NCI-H1694 treated with DMSO at 0.1 percent for 48 hours (cell line): ENCODE data around the gene ABCC2.
"Not testable (repeated sequence)": the region's sequence is repeated elsewhere in the genome, so short reads cannot be mapped to it uniquely, and the experiment has no call there.

ENCODE experiments used
- DNase-seq: peaks from one replicate; lab custom pipeline; 2025; lab: John Stamatoyannopoulos, UW

ABCC2 gene

DNA sequence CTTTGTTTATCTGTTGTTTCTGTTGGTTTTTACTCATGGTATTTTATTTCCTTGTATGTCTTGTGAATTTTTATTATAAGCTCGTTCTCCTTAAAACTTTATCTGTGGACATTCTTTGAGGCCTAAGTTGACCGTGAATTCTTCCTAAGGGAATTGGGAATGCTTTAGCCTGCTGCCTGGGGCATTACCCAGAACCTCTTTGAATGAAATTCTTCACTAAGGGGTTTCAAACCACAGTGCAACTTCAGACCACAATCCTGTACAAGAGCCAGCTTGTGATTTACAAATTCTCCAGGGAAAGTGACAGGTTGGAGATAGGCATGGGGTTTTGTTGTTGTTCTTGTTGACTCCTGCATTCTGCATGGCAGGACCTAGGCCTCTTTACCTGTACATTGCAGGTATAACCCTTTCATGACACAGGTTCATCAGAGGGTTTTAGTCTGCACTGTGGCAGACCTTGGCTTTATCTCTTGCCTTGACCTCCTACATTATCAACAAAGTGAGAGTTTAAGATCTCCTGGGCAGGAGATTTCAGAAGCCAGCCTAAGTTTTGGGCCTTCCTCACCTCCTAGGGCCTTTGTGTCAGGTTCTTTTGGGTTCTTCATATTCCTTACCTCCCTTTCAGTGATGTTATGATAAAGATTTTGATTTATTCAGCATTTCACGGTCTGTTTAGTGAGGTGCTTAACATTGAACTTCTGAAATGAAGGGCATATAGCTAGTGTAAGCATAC lies 70.2 kb downstream of the ABCC2 start:
- DNase-seq, result no peak

DNA sequence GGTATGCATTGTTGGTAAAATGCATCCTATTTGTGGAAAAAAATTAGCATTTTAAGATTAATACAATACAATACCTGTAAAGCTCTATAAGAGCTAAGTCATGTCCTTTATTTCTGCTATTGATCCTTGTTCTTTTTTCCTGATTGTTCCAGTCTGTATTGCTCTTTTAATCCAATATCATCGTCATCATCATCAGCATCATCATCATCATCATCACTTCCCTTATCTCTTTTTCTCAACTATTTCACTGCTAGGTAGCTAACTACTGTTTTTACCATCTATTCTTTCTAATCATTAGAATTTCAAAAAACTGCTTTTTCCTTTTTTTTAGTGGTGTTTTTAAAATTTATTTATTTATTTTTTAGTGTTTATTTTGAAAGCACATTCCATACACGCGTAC lies 71.2 kb downstream of the ABCC2 start:
- DNase-seq, result no peak

DNA sequence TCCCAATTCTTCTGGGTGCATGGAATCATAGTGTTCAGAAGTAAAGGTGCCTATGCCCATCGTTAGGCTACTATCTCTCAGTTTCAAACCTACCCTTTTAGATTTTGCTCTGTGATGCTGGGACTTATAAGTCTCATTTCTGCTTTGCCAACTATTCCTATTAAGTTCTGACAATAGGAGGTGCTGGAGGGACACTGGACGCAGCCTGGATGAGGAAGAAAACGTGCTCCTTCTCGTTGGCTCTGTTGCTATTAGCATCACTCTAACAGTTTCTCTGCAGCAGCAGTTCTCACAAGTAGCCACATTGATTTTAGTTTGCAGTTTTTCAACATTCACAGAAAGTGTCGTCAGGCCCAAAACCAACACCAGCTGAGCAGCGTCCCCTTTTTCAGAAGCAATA lies 72.4 kb downstream of the ABCC2 start:
- no peak for DNase-seq

DNA sequence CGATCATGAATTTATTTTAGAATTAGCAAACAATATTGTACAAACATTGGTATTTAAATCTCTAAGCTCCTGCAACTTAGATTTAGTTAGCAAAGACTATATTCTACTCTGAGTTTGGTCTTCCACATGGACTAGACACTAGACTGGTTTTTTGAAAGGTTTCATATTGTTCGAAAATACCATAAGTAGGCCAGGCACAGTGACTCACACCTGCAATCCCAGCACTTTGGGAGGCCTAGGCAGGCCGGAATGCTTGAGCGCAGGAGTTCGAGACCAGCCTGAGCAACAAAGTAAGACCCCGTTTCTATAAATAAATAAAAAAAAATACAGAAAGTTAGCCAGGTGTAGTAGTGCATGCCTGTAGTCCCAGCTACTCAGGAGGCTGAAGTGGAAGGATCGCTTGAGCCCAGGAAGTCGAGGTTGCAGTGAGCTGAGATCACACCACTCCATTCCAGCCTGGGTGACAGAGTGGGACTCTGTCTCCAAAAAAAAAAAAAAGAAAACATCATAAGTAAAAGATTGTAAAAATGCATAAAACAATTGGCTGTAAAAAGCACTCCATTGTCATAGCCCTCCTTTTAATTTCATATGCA lies 73.1 kb downstream of the ABCC2 start:
- no peak for DNase-seq

DNA sequence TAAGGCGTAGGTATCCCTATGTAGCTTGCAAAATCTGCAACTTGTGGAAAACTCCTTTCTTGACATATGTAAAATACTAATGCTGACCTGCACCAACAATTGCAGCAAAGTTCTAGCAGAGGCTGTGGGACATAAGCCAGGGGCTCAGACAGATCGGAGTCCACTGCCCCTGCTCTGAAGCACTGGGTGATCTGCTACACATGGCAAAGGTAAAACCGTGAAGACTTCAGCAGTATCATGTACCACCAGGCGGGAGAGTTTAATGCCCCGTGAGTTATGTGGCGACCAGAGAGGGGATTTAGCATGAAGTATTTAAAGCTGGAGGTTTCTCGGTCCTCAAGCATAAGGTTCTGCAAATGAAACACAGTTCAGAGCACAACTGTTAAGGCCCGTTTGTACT lies 76.4 kb downstream of the ABCC2 start:
- no peak for DNase-seq

DNA sequence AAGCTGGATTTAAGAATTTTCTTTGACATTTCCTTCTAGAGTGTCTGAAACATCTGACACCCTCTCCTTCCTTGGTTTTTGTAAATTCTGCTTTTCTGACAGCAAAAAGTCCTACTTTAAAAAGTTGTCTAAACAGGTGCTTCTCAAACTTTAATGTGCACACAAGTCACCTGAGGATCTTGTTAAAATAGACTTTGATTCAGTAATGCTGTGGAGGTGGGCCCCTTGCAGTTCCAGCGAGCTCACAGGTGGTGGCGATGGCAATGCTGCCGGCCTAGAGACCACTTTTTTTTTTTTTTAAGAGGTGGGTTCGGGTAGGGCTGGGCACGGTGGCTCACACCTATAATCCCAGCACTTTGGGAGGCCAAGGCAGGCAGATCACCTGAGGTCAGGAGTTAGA lies 77.1 kb downstream of the ABCC2 start:
- no peak for DNase-seq

DNA sequence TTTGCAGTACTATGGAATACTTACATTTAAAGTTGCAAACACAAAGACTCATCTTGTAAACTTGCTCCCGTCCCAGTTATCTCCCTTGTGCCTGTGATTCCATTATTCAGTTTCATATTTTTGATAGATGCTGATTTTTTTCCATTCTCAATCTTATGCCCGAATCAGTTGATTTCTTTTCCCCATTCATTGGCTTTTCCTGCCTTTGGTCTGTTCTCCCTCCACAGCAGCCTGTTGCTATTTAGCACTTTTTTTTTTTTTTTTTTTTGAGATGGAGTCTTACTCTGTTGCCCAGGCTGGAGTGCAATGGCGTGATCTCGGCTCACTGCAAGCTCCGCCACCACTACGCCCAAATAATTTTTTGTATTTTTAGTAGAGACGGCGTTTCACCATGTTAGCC lies 78.0 kb downstream of the ABCC2 start:
- no peak for DNase-seq

DNA sequence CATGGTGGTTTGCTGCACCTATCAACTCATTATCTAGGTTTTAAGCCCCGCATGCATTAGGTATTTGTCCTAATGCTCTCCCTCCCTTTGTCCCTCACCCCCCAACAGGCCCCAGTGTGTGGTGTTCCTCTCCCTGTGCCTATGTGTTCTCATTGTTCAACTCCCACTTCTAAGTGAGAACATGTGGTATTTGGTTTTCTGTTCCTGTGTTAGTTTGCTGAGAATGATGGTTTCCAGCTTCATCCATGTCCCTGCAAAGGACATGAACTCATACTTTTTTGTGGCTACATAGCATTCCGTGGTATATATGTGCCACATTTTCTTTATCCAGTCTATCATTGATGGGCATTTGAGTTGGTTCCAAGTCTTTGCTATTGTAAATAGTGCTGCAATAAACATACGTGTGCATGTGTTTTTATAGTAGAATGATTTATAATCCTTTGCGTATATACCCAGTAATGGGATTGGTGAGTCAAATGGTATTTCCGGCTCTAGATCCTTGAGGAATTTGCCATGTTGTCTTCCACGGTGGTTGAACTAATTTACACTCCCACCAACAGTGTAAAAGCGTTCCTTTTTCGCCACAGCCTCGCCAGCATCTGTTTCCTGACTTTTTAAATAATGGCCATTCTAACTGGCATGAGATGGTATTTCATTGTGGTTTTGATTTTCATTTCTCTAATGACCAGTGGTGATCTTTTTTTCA lies 81.2 kb downstream of the ABCC2 start:
- DNase-seq, result not testable (repeated sequence)

DNA sequence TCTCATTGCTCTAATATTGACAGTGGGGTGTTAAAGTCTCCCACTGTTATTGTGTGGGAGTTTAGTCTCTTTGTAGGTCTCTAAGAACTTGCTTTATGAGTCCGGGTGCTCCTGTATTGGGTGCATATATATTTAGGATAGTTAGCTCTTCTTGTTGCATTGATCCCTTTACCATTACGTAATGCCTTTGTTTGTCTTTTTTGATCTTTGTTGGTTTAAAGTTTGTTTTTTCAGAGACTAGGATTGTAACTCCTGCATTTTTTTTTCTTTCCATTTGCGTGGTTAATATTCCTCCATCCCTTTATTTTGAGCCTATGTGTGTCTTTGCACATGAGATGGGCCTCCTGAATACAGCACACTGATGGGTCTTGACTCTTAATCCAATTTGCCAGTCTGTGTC lies 84.8 kb downstream of the ABCC2 start:
- not testable (repeated sequence) for DNase-seq

DNA sequence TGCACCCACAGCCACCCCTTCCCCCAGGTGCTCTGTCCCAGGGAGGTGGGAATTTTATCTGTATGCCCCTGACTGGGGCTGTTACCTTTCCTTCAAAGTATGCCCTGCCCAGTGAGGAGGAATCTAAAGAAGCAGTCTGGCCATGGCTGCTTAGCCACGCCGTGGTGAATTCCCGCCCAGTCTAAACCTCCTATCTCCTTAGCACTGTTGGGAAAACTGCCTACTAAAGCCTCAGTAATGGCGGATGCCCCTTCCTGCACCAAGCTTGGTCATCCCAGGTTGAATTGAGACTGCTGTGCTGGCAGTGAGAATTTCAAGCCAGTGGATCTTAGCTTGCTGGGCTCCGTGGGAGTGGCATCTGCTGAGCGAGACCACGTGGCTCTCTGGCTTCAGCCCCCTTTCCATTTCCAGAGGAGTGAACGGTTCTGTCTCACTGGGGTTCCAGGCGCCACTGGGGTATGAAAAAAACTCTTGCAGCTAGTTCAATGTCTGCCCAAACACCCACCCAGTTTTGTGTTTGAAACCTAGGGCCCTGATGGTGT lies 87.2 kb downstream of the ABCC2 start:
- no peak for DNase-seq

DNA sequence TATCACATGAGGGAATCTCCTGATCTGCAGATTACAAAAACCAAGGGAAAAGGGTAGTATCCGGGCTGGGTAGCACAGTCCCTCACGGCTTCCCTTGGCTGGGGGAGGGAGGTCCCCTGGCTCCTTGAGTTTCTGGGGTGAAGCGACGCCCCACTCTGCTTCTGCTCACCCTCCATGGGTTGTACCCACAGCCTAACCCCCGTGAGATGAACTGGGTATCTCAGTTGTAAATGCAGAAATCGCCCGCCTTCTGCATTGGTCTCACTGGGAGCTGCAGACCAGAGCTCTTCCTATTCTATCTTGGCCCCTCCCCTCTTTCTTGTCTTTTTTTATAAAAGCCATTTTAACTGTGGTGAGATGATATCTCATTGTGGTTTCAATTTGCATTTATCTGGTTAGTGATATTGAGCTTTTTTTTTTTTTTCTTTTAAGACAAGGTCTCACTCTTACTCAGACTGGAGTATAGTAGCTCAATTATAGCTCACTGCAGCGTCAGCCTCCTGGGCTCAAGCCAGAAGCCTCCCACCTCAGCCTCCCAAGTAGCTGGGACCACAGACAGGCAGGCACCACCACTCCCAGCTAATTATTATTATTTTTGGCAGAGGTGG lies 87.8 kb downstream of the ABCC2 start:
- no peak for DNase-seq

DNA sequence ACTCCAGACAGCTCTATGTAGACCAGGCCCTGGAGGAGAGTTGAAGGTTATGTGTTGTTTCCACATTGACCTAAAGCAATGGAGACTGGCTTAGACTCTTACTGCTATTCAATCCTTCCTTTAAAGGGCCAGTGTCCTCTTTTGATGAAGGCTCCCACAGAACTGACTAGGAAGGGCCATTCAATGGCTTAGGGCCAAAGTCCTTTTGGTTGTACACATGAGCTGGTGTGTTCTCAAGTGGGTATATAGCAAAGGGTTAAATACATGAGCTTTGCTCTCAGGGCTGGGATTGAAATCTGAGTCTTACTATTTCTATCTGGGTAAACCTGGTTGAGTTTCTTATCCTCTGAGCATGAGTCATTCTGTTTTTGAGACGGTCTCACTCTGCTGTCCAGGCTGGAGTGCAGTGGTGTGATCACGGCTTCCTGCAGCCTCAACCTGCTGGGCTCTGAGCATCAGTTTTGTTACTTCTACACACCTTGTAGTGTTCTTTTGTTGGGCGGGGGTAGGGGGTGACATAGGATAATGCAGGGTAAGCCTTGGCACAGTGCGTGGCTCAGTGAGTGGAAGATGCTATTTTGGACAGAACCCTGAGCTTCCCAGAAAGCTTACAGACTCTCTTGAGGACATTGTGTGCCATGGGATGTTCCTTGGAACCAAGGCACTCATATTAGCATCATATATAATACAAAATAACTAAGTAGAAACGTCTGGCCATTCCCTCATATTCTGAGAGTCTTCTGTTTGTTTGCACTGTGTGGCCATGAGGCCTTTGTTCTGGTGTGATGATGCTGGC lies 90.1 kb downstream of the ABCC2 start:
- no peak for DNase-seq

DNA sequence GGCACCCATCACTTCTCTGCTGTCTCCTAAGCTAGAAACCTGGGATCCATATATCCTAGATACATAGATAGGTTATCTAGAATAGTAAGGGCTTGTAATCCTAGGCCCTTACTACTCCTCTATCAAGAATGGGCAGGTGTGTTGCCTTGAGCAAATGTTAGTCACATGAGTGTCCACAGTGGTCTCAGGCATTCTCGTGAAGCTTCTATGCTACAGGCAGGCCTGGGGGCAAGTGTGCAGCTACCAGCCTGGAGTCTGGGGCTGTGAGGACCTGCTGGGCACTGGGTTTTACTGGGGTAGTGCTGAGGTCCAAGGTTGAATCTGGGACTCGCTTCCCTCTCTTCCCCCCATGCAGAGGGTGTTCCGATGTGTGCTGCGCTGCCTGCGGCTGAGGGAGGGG lies 91.4 kb downstream of the ABCC2 start:
- no peak for DNase-seq

DNA sequence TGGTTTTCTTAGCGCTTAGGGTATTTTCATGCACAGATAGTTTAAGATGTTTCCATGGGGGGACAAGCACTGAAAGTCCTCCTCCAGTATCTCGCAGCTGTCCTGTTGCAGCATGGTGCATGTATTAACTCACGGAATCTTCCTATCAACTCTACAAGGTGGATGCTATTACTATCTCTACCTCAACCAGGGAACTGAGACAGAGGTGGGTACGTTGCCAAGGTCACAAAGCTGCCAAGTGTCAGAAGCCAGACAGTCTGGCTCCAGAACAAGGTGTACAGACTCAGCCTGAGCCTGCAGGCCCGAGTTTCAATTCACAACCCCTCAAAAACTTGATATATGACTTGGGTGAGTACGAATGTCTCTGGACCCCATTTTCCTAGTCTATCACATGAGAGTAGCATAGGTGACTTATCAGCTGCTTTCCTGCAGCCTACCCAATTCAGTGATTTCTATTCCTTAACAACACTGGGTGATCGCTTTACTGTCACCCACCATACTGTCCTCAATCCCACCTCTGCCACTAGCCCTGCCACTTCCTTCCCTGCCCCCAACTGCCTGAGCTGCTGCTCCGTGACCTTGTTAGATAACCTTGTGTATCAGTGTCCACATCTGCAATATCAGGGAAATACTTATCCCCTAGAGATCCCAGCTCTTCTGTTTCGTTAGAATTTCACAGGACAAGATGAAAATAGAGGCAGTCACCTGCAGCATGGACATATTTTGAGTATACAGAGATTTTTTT lies 92.1 kb downstream of the ABCC2 start:
- DNase-seq, result no peak

DNA sequence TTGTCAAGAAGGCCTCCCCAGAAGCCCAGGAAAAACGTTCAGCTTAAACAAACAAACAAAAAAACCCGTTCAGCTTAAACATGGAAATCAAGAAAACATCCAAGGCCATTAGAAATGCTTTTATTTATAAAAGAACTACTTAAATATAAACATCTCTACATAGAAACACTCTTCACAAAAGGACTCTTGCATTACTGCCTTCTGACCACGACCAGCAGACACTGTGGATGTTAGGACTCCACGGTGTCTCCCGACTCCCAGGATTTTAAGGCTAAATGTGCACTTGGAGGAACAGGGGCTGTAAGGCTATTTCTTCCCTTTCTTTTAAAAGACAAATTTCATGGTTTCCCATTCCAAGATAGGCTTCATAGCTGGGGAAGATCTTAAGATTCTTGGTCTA lies 93.0 kb downstream of the ABCC2 start:
- no peak for DNase-seq

DNA sequence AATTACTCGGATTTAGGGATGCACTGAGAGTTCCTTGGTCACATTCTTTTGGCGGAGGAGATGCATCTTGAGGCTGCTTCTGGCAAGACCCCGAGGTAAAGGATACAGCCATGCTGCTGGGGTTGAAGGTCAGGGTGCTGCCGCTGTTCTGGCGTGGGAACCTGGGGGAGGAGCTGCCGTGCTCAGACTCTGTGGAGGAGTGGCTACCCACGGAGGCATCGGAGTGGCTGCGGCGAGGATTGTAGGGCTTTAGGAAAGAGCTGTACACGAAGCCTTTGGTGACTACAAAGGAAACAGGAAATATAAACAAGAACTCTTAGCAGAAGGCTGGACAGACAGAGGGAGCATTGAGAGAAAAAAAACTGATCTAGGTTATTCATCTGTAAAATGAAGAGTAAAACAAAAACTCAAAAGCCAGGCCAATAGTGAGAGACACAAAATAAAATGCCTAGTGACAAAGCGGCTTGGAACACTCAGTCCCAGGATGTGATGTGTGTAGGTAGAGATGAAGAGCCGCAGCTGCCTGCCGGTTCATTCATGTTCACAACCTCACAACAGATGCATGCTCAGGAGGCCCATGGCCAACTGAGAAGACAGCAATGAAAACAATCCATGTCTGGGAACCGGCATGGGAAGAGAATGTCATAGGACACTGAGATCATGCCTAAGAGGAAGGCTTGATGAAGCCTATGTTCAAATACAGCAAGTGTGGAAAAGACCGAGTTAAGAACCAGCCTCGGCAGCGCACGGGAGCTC lies 97.8 kb downstream of the ABCC2 start:
- DNase-seq, result no peak

DNA sequence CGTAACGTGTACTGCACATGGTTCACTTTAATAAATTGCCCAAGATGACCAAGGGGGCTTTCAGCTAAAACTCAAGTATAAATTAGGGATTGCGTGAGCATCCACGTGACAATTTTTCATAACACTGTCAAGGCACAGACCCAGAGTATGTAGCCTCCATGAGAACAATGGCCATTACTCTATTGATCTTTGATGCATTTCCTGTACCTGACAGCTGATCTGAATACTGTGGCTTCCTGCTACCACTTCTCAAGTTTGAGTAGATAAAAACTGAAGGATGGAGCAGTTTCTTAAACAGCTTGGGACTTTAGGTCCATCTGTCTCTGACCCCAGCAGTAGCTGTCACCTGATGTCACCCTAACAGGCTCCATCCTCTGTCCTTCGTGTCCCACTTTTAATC lies 98.9 kb downstream of the ABCC2 start:
- DNase-seq, result no peak

DNA sequence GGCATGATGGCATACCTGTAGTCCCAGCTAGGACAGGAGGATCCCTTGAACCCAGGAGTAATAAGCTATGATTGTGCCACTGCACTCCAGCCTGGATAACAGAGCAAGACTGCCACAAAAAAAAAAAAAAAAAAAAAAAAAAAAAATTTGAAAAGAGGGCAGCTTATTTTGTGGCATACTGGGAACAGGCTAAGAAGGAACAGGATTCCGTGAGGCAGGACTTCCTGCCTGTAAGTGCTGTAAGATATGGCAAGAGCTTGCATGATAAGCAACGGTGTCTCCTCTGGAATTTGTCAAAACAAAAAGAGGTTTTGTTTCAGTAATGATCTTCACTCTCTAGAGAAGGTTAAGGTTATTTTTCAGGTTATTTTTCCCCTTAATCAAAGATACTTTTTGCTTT lies 101.1 kb downstream of the ABCC2 start:
- no peak for DNase-seq

DNA sequence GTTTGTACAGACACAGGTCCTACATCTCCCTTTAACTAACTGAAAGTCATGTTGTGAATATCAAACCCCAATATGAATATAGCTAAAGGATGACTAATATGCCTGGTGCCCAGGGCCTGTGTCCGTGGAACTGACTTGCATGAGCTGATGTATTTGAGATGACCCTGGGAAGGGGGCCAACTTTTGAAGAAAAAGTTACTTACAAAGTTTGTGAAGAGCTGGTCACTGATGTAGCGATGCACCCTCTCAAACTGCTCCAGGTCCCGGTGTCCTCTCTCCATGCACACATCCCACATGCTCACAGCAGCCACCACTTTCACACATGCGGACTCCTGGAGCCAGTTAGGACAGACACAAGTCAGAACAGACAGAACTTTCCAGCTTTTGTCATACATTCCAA lies 106.2 kb downstream of the ABCC2 start:
- no peak for DNase-seq

DNA sequence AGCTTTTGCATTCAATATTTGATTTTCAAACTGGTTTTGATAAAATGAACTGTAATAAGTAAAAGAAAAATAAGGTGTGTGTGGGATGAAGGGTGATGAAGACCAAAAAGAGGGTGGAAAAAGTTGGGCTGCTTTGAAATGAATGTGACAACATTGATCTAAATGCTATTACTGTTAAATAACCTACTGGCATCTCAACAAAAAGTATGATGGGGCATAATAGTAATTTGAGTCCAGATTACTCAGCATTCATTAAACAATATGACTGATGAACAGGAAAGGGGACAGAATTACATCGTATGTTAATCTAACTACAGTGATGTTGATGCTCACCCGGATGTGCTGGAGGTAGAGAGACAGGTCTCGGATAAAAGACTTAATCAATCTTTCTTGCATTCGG lies 112.2 kb downstream of the ABCC2 start:
- no peak for DNase-seq
